Measurements from ENCODE around the gene JPT1.

JPT1 gene

DNA sequence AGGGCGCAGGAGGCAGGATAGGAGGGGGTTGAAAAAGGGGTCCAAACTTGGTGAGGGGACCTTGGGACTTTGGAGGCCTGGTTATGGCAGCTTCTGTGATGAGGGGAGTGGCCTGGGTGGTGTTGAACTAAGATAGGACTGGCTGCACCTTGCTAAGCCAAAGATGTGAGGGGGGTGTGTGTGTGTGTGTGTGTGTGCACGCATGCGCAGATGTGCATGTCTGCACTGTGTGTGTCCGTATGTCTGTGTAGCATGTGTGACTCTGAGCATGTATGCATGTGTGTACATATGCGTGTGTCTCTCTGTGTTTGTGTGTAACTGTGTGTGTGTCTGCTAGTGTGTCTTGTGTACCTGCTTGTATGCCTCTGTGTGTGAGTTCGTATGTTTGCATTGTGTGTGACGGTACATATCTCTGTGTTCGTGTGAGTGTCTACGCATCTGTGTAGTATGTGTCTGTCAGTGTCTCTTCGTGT lies 62.4 kb downstream of the JPT1 start:
- no peak overlapping the region for H3K4me3 ChIP-seq (ENCODE audit: low read depth, low read length)
- TF ChIP-seq, protein P1, sequence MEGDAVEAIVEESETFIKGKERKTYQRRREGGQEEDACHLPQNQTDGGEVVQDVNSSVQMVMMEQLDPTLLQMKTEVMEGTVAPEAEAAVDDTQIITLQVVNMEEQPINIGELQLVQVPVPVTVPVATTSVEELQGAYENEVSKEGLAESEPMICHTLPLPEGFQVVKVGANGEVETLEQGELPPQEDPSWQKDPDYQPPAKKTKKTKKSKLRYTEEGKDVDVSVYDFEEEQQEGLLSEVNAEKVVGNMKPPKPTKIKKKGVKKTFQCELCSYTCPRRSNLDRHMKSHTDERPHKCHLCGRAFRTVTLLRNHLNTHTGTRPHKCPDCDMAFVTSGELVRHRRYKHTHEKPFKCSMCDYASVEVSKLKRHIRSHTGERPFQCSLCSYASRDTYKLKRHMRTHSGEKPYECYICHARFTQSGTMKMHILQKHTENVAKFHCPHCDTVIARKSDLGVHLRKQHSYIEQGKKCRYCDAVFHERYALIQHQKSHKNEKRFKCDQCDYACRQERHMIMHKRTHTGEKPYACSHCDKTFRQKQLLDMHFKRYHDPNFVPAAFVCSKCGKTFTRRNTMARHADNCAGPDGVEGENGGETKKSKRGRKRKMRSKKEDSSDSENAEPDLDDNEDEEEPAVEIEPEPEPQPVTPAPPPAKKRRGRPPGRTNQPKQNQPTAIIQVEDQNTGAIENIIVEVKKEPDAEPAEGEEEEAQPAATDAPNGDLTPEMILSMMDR (IDR thresholded peaks at IDR 0.05; ENCODE audit: control insufficient read depth, extremely low read depth, insufficient read depth): no peak
- DNase-seq (ENCODE audit: low read depth): no peak

DNA sequence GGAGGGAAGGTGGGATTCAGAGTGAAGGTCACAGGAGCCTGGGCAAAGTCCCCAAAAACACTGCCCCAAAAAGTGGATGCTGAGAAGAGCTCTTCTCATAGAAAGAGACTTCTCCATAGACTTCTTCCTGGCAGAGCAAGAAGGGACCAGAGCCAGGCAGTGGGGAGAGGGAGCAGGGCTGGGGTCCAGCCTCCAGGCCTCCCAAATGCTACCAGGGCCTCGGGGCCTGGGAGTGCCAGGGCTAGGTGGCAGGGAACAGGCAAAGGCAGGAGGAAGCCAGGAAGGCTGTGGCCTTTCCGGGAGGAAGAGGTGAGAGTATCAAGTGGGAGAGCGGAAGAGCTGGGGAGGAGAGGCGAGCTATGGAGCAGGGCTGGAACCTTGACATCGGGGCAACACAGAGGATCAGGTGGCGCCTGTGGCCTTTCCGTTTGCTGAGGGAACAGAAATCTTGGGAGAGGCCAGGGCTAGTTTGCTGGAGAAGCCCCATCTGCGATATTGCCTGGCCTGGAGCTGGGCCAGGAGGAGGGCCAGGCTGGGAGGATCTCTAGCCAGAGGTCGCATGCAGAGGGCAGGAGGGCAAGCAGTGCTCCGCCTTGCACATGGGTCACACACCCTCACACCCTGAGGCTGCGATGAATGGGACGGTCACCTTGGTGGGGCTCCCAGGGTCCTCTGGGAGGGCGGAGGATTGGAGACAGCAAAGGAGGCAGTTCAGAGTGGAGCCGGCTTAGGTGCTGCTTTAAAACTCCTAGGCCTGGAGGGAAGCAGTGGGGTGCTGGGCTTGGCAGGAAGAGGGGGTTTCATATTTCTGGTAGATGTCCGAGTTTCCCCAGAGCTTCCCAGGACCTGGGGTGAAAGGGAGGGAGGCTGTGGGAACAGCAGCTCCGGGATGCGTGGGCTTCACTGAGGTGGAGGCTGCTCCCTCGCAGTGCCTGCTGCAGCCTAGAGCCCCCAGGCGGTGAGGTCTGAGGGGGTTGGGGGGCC lies 63.1 kb downstream of the JPT1 start:
- TF ChIP-seq, protein P1 (IDR thresholded peaks at IDR 0.05; ENCODE audit: control insufficient read depth, extremely low read depth, insufficient read depth): no peak
- no peak for DNase-seq (ENCODE audit: low read depth)

DNA sequence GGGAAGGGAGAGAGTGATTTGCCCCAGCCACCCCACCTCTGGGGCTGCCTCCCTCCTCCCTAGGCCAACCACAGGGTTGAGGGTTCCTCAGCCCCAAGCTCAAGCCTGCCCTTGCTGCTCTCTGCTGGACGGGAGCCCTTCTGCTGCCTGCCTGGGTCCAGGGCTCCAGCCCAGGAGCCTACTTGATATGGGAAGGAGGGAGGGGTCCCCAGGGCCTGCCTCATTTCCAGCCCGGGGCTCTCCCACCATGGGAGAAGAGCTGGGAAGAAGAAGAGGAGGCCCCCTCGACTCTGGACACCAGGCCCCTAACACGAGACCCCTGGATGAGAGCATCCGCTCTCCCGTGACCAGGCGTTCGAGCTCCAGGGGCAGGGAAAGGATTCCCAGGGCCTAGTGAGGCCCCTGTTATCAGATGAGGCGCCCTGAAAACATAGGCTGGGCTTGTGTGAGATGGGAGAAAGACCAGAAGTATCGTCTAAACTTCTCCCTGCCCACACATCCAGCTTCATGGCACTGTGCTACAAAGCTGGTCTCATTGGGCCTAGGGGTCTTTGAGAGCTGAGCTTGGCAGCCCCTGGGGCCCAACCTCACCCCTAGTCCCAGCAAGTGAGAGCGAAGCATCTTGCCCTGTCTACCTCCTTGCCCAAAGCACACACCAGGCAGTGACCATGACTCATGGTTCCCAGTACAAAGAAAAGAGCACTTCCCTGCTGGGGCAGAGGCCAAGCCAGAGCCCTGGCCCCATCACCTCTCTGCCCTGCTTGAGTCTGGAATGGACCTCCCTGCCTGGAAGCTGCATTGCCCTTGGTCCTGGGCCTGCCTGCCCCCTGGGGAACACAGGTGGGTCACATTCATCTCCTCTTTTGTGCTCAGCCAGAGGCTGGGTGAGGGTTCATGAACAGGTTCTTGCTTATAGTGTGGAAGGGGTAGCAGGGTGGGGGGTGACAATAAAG lies 65.6 kb downstream of the JPT1 start:
- no peak overlapping the region for H3K4me3 ChIP-seq (ENCODE audit: low read depth, low read length)
- no peak for DNase-seq (ENCODE audit: low read depth)
- TF ChIP-seq, protein P1 (IDR thresholded peaks at IDR 0.05; ENCODE audit: control insufficient read depth, extremely low read depth, insufficient read depth): no peak

More for the DNA sequence above, 63.1 kb downstream of the JPT1 start:
- H3K4me3 ChIP-seq (ENCODE audit: low read depth, low read length): no peak overlapping the region

DNA sequence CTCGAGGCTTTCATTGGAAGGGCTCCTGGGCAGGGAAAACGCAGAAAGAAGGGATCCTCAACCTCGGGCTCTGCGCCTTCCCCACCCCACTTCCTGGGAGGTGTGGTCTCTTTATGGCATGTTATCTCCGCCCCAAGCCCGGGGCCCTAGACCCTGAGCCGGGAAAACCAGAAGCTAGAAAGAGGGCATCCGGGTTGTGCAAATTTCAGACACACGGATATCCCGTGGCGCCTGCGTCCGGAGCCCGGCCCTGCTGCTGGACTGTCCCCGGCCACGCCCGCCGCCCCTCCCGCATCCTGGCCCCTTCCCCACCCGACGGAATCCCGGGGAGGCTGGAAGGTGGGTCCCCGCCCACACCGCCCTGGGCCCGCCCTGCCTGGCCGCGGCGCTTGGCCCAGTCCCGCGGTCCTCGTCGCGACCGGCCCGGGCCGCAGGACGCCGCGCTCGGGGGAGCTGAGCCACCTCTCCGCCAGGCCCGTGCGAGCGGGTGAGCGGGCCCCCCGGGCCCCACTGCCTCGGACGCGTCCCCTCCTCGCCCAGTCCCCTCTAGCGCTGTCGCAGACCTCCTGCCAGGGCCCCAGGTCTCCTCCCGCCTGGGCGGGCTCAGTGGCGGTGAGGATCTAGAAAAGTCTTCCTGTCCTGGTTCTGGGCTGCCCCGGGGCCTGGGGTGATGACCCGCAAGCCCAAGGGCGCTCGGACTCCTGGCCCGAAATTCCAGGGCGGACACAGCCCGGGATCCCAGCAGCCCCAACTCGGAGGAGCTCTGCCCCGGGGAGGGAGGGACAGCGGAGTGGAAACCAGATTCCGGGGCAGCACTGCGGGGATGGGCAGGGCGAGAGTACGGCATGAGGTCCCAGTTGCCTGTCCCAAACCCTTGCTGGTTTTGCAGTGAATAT lies 66.5 kb downstream of the JPT1 start, which contains the start of gene SLC16A5:
SLC16A5 (plus strand) TSS at position 397 of the 896 bp plus-strand sequence. CDS start 5,683 bp downstream, outside the sequence.
- H3K4me3 ChIP-seq (ENCODE audit: low read depth, low read length): no peak within 1 kb of the TSS
- DNase-seq (ENCODE audit: low read depth): no peak
- TF ChIP-seq, protein P1 (IDR thresholded peaks at IDR 0.05; ENCODE audit: control insufficient read depth, extremely low read depth, insufficient read depth): no peak

DNA sequence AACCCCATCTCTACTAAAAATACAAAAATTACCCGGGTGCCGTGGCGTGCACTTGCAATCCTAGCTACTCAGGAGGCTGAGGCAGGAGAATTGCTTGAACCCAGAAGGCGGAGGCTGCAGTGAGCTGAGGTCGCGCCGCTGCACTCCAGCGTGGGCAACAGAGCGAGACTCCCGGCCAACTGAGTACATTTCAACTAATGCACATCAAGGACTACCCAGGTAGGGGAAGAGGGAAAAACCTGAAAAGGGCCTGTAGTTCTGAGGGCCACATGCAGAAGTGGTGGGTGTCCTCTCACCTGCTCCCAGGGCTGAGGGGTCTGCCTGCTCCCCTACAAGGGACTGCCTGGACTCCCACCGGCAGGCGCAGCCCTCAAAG lies 67.1 kb downstream of the JPT1 start:
- H3K4me3 ChIP-seq (ENCODE audit: low read depth, low read length): no peak overlapping the region
- DNase-seq (ENCODE audit: low read depth): no peak
- TF ChIP-seq, protein P1 (IDR thresholded peaks at IDR 0.05; ENCODE audit: control insufficient read depth, extremely low read depth, insufficient read depth): no peak
